Measurements from ENCODE around the gene VPS18. TPM values are rescaled to one million over a fixed set of nuclear protein-coding genes. Genes with fewer than 3 reads are reported as not detected.
A peak's percentile ranks its signal among the peaks of the same experiment; 100 is the strongest.

VPS18 gene
- polyA plus RNA-seq, 1 donor from 2014 or later = 13.8 TPM

- no peak overlapping the region for H2AFZ ChIP-seq (ENCODE audit: low read depth, low read length)
- no peak overlapping the region for H3K4me2 ChIP-seq (ENCODE audit: low read length)
Observed at GRCh38 chr15:40926659-40927494, 32.6 kb downstream of the VPS18 start.

GRCh38 chr15:40927495-40927872 is 33.2 kb downstream of the VPS18 start:
- TF ChIP-seq EZH2 (IDR thresholded peaks at IDR 0.05; ENCODE audit: borderline replicate concordance, insufficient read depth, low read length, poor library complexity, severe bottlenecking) = peak; percentile 54
- no peak for TF ChIP-seq EP300 (conservative IDR thresholded peaks at IDR 0.05; ENCODE audit: poor library complexity, severe bottlenecking)
- Histone ChIP-seq H3K9me2 (ENCODE audit: insufficient read depth, low read length) (no peaks in the 10 kb centered on the region), H3K9me3 (ENCODE audit: low read length) (no peaks in the 10 kb centered on the region), H3F3A (ENCODE audit: insufficient read depth, low read length, poor library complexity, severe bottlenecking) (peaks cover 3% of the 10 kb centered on the region), H3K27ac (ENCODE audit: low read length) (no peak overlapping the region), H4K20me1 (ENCODE audit: insufficient read depth) (no peaks in the 10 kb centered on the region), H3K36me3 (ENCODE audit: insufficient read depth, low read length) (no peaks in the 10 kb centered on the region), H3K27me3 (ENCODE audit: insufficient read depth, low read depth, low read length) (peaks cover 98% of the 10 kb centered on the region), H3K4me3 (ENCODE audit: low read length) (peak overlapping the region; percentile 80), H3K79me2 (replicated peaks; ENCODE audit: insufficient read depth, low read length) (no peaks in the 10 kb centered on the region), H3K9ac (ENCODE audit: low read length) (no peak overlapping the region), H2AFZ (ENCODE audit: low read depth, low read length) (no peak overlapping the region), H3K4me2 (ENCODE audit: low read length) (no peak overlapping the region)

More at GRCh38 chr15:40926659-40927494, 32.6 kb downstream of the VPS18 start:
- TF ChIP-seq POLR2AphosphoS5 (IDR thresholded peaks at IDR 0.05) (no peak), TAF1 (IDR thresholded peaks at IDR 0.05; ENCODE audit: low read depth) (no peak), MXI1 (conservative IDR thresholded peaks at IDR 0.05; ENCODE audit: poor library complexity, severe bottlenecking) (no peak), EZH2 (IDR thresholded peaks at IDR 0.05; ENCODE audit: borderline replicate concordance, insufficient read depth, low read length, poor library complexity, severe bottlenecking) (no peak), CTCF (IDR thresholded peaks at IDR 0.05; ENCODE audit: poor library complexity, severe bottlenecking) (no peak), SMC3 (conservative IDR thresholded peaks at IDR 0.05; ENCODE audit: poor library complexity) (no peak), REST (IDR thresholded peaks at IDR 0.05; ENCODE audit: borderline replicate concordance) (no peak), EP300 (conservative IDR thresholded peaks at IDR 0.05; ENCODE audit: poor library complexity, severe bottlenecking) (no peak), RAD21 (conservative IDR thresholded peaks at IDR 0.05) (no peak)
- H4K20me1 ChIP-seq (ENCODE audit: insufficient read depth) = no peaks in the 10 kb centered on the region
- H3K9me2 ChIP-seq (ENCODE audit: insufficient read depth, low read length) = no peaks in the 10 kb centered on the region
- no peak overlapping the region for H3K27ac ChIP-seq (ENCODE audit: low read length)
- peaks cover 3% of the 10 kb centered on the region for H3F3A ChIP-seq (ENCODE audit: insufficient read depth, low read length, poor library complexity, severe bottlenecking)
- no peak overlapping the region for H3K9ac ChIP-seq (ENCODE audit: low read length)
- H3K9me3 ChIP-seq (ENCODE audit: low read length) = no peaks in the 10 kb centered on the region
- no peaks in the 10 kb centered on the region for H3K79me2 ChIP-seq (replicated peaks; ENCODE audit: insufficient read depth, low read length)
- peaks cover 94% of the 10 kb centered on the region for H3K27me3 ChIP-seq (ENCODE audit: insufficient read depth, low read depth, low read length)
- no peaks in the 10 kb centered on the region for H3K36me3 ChIP-seq (ENCODE audit: insufficient read depth, low read length)
- H3K4me3 ChIP-seq (ENCODE audit: low read length) = peak overlapping the region; percentile 61

Data from neural cell (in vitro differentiated cells).